IMR-90 (cell line): ENCODE data around the gene TRMT10A. TPM values are rescaled to one million over a fixed set of nuclear protein-coding genes. Genes with fewer than 3 reads are reported as not detected.

ENCODE experiments used
- ATAC-seq: fragments of 200-7000 bp; cut with Tn5 transposase; 2 replicates; pipeline ENCODE4 v1.9.1; 2020; ENCODE audit warnings: low read depth, mild to moderate bottlenecking, moderate library complexity
- BruUV-seq: library from RNA; stranded (reverse); fragments of 400-500 nt; replicated peaks from 2 replicates; lab custom pipeline; 2021; lab: Mats Ljungman, UMichigan
- CTCF ChIA-PET: fragments of 300-600 bp; formaldehyde crosslinking; extraction: SDS; loops from one replicate; lab custom pipeline; 2021; ENCODE audit warnings: antibody characterized with exemption; lab: Yijun Ruan, JAX
- POLR2A ChIA-PET: fragments of 300-600 bp; sonication (Branson Sonifier 250); formaldehyde crosslinking; loops from one replicate; lab custom pipeline; 2022; ENCODE audit warnings: antibody characterized with exemption; ENCODE audit not compliant: unreplicated experiment; lab: Charles Lee
- DNase-seq: peaks from one replicate; pipeline ENCODE4 v3.0.0; 2013
- H2AFZ ChIP-seq: replicated peaks from 2 replicates; pipeline ENCODE3; 2013; ENCODE audit warnings: low read length, mild to moderate bottlenecking; ENCODE audit not compliant: poor library complexity
- H2AK5ac ChIP-seq: 2 replicates; pipeline ENCODE4 v1.6.1; 2013; ENCODE audit warnings: low read depth, low read length, inconsistent platforms
- H2AK9ac ChIP-seq: replicated peaks from 2 replicates; pipeline ENCODE3; 2013; ENCODE audit warnings: mild to moderate bottlenecking, low read depth, low read length, moderate library complexity; ENCODE audit not compliant: poor library complexity
- H2BK120ac ChIP-seq: 2 replicates; pipeline ENCODE4 v1.6.1; 2013; ENCODE audit warnings: low read depth, low read length, inconsistent platforms
- H2BK15ac ChIP-seq: 3 replicates; pipeline ENCODE4 v1.6.1; 2013; ENCODE audit warnings: low read depth, low read length, inconsistent platforms
- H2BK20ac ChIP-seq: 2 replicates; pipeline ENCODE4 v1.6.1; 2013; ENCODE audit warnings: low read depth, mild to moderate bottlenecking, inconsistent platforms, low read length, moderate library complexity
- H2BK5ac ChIP-seq: 2 replicates; pipeline ENCODE4 v1.6.1; 2013; ENCODE audit warnings: mild to moderate bottlenecking, low read depth, low read length, inconsistent platforms; ENCODE audit not compliant: poor library complexity, severe bottlenecking
- H3K14ac ChIP-seq: replicated peaks from 2 replicates; pipeline ENCODE4 v1.6.1; 2013; ENCODE audit warnings: low read depth, low read length, inconsistent platforms
- H3K18ac ChIP-seq: 2 replicates; pipeline ENCODE4 v1.6.1; 2013; ENCODE audit warnings: low read depth, low read length, control low read depth
- H3K23ac ChIP-seq: 2 replicates; pipeline ENCODE4 v1.6.1; 2013; ENCODE audit warnings: low read depth, low read length, inconsistent platforms
- H3K27ac ChIP-seq: 2 replicates; pipeline ENCODE4 v1.5.1; 2013; ENCODE audit warnings: mild to moderate bottlenecking, control low read depth, low read length; ENCODE audit not compliant: insufficient read depth
- H3K27me3 ChIP-seq: 2 replicates; pipeline ENCODE4 v1.6.1; 2013; ENCODE audit warnings: low read length; ENCODE audit not compliant: control insufficient read depth, insufficient read depth
- H3K36me3 ChIP-seq: 2 replicates; pipeline ENCODE4 v1.6.1; 2013; ENCODE audit warnings: low read length, mixed read lengths; ENCODE audit not compliant: control insufficient read depth, insufficient read depth
- H3K4ac ChIP-seq: 2 replicates; pipeline ENCODE4 v1.6.1; 2013; ENCODE audit warnings: low read depth, low read length, inconsistent platforms
- H3K4me1 ChIP-seq: 2 replicates; pipeline ENCODE4 v1.6.1; 2013; ENCODE audit warnings: low read length, mixed read lengths; ENCODE audit not compliant: control insufficient read depth, insufficient read depth
- H3K4me2 ChIP-seq: 2 replicates; pipeline ENCODE4 v1.6.1; 2013; ENCODE audit warnings: low read depth, mild to moderate bottlenecking, control low read depth, low read length, moderate library complexity
- H3K4me3 ChIP-seq: 2 replicates; pipeline ENCODE4 v1.5.1; 2013; ENCODE audit warnings: low read depth, mild to moderate bottlenecking, control low read depth, low read length, moderate library complexity; ENCODE audit not compliant: insufficient read depth
- H3K56ac ChIP-seq: 2 replicates; pipeline ENCODE4 v1.6.1; 2013; ENCODE audit warnings: low read length, inconsistent platforms; ENCODE audit not compliant: insufficient read depth; ENCODE audit errors: extremely low read depth
- H3K79me1 ChIP-seq, 2 experiments: 2 replicates each; pipeline ENCODE4 v1.6.1; 2013; ENCODE audit warnings: low read length in 2 of 2, inconsistent platforms in 1 of 2, low read depth in 1 of 2
- H3K9ac ChIP-seq: 2 replicates; pipeline ENCODE4 v1.6.1; 2013; ENCODE audit warnings: low read depth, low read length, control low read depth
- H3K9me1 ChIP-seq: 2 replicates; pipeline ENCODE4 v1.6.1; 2013; ENCODE audit warnings: low read length, inconsistent platforms; ENCODE audit not compliant: insufficient read depth
- H3K9me3 ChIP-seq: 2 replicates; pipeline ENCODE4 v1.6.1; 2013; ENCODE audit warnings: low read length; ENCODE audit not compliant: control insufficient read depth, insufficient read depth
- H4K20me1 ChIP-seq: 2 replicates; pipeline ENCODE4 v1.6.1; 2013; ENCODE audit warnings: low read length, inconsistent platforms; ENCODE audit not compliant: insufficient read depth
- H4K5ac ChIP-seq: 2 replicates; pipeline ENCODE4 v1.6.1; 2013; ENCODE audit warnings: mild to moderate bottlenecking, low read depth, low read length, control low read depth
- H4K8ac ChIP-seq, 2 experiments: 2 replicates each; pipeline ENCODE4 v1.6.1; 2013; ENCODE audit warnings: low read depth in 2 of 2, low read length in 2 of 2, control low read depth in 1 of 2, inconsistent platforms in 1 of 2
- H4K91ac ChIP-seq: 2 replicates; pipeline ENCODE4 v1.6.1; 2013; ENCODE audit warnings: low read depth, low read length, inconsistent platforms; ENCODE audit not compliant: insufficient read depth
- BHLHE40 ChIP-seq: fragments of 150-350 bp; IDR thresholded peaks from 2 replicates; pipeline ENCODE4 v1.6.1; 2016; ENCODE audit warnings: mild to moderate bottlenecking, low read depth, low read length
- CHD1 ChIP-seq: IDR thresholded peaks from 2 replicates; pipeline ENCODE4 v1.6.1; 2012; ENCODE audit warnings: low read depth, low read length, improper control_type of control experiment
- MAFK ChIP-seq: IDR thresholded peaks from 2 replicates; pipeline ENCODE4 v1.6.1; 2012; ENCODE audit warnings: low read depth, low read length, improper control_type of control experiment
- MXI1 ChIP-seq: IDR thresholded peaks from 2 replicates; pipeline ENCODE4 v1.6.1; 2012; ENCODE audit warnings: low read depth, mild to moderate bottlenecking, low read length, moderate library complexity, borderline replicate concordance
- NFE2L2 ChIP-seq: fragments of 150-350 bp; IDR thresholded peaks from 2 replicates; pipeline ENCODE4 v1.6.1; 2016; ENCODE audit warnings: low read depth, mild to moderate bottlenecking, low read length
- RAD21 ChIP-seq: IDR thresholded peaks from 2 replicates; pipeline ENCODE4 v1.6.1; 2012; ENCODE audit warnings: low read length, improper control_type of control experiment
- RFX5 ChIP-seq: IDR thresholded peaks from 2 replicates; pipeline ENCODE4 v1.8.0; 2012; ENCODE audit warnings: low read depth, mild to moderate bottlenecking, low read length, moderate library complexity
- WGBS, 2 experiments: methylation state at CpG; one replicate each; pipeline versions ENCODE4 v1.1.5 to v1.1.7; 2013; ENCODE audit warnings: missing lambda C conversion rate in 2 of 2; ENCODE audit not compliant: insufficient read length in 1 of 2; ENCODE audit errors: extremely low coverage in 2 of 2; 5-methylcytosine and 5-hydroxymethylcytosine counted together
- dilution Hi-C: fragments of 300-500 bp; cut with HindIII; formaldehyde crosslinking; loops from one replicate; pipeline ENCODE4 v1.14.3; 2018; ENCODE audit warnings: low sequenced_read_pairs; ENCODE audit not compliant: unreplicated experiment
- in situ Hi-C: fragments of 300-500 bp; cut with MboI; formaldehyde crosslinking; loops from 3 replicates; pipeline ENCODE4 v1.14.3; 2019; ENCODE audit warnings: low sequenced_read_pairs, inconsistent platforms, mixed read lengths
- intact Hi-C: fragments of 100-400 bp; cut with micrococcal nuclease; formaldehyde crosslinking; loops from 2 replicates; pipeline ENCODE4 v1.10.0; 2022
- polyA plus RNA-seq, 3 experiments: library from polyadenylated mRNA; depleted of rRNA; stranded (reverse); fragments of >200 nt; gene quantifications; 2 replicates each; pipeline ENCODE4 v1.2.3, GENCODE V29; 2012; ENCODE audit warnings: low replicate concordance in 1 of 3
- total RNA-seq: library from RNA; depleted of rRNA; stranded (reverse); fragments of >200 nt; gene quantifications from 2 replicates; pipeline ENCODE4 v1.2.3, GENCODE V29; 2012
- TF ChIP-seq, protein P1 (sequence below): conservative IDR thresholded peaks from 2 replicates; pipeline ENCODE4 v1.5.1; 2012; ENCODE audit warnings: mild to moderate bottlenecking, low read depth, low read length, improper control_type of control experiment

TRMT10A gene
- total and polyA plus RNA-seq, 2 of the 4 experiments (the other 2 are of a cell fraction) = 3.8 to 4.3 TPM

DNA sequence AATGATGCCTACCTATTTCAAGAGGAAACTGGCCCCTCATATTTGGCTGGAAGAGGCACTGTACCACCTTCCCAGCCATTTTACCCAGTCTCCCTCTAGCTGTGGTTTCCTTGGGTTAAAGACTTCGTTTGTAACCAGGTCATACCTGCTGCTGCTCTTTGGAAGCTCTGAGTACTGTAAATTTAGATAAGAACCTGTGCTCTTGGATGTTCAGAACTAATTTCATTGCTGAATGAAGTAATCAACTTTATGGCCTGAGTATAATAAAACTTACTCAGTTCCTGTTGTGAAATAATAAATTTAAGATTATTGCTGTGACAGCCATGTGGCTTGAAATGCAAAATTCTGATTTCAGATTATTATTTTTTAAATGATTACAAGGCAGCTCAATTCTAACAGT, 23.0 kb upstream of the TRMT10A start:
- dilution Hi-C loops (no loop called here), in situ Hi-C loops (no loop called here), intact Hi-C loops (no loop called here)
- Histone ChIP-seq H3K9ac (no peak overlapping the region), H3K79me1 (no peaks in the 10 kb centered on the region), H3K18ac (no peak overlapping the region), H4K20me1 (no peaks in the 10 kb centered on the region), H3K27ac (no peak overlapping the region), H2BK5ac (no peak overlapping the region), H4K8ac (no peak overlapping the region), H2BK20ac (no peak overlapping the region), H4K5ac (no peak overlapping the region), H3K56ac (no peak overlapping the region), H2BK120ac (no peak overlapping the region), H2AK5ac (no peak overlapping the region), H3K4ac (no peak overlapping the region), H3K14ac (no peak overlapping the region), H3K36me3 (no peaks in the 10 kb centered on the region), H3K9me3 (no peaks in the 10 kb centered on the region), H2AK9ac (no peak overlapping the region), H2BK15ac (no peak overlapping the region), H3K9me1 (no peaks in the 10 kb centered on the region), H3K4me3 (no peak overlapping the region), H3K27me3 (no peaks in the 10 kb centered on the region), H3K4me1 (no peaks in the 10 kb centered on the region), H3K23ac (no peak overlapping the region), H2AFZ (no peak overlapping the region), H3K4me2 (no peak overlapping the region), H4K91ac (no peak overlapping the region)
- no peak for DNase-seq
- no TSS peak for BruUV-seq
- WGBS, 2 experiments = no CpG with 5 or more reads among the region's 1 CpG
- ATAC-seq = no peak
- ChIA-PET POLR2A (no interaction called here), CTCF (no interaction called here)
- no peak for TF ChIP-seq NFE2L2
- no peak for TF ChIP-seq MAFK
- TF ChIP-seq BHLHE40 = no peak
- TF ChIP-seq, protein P1, sequence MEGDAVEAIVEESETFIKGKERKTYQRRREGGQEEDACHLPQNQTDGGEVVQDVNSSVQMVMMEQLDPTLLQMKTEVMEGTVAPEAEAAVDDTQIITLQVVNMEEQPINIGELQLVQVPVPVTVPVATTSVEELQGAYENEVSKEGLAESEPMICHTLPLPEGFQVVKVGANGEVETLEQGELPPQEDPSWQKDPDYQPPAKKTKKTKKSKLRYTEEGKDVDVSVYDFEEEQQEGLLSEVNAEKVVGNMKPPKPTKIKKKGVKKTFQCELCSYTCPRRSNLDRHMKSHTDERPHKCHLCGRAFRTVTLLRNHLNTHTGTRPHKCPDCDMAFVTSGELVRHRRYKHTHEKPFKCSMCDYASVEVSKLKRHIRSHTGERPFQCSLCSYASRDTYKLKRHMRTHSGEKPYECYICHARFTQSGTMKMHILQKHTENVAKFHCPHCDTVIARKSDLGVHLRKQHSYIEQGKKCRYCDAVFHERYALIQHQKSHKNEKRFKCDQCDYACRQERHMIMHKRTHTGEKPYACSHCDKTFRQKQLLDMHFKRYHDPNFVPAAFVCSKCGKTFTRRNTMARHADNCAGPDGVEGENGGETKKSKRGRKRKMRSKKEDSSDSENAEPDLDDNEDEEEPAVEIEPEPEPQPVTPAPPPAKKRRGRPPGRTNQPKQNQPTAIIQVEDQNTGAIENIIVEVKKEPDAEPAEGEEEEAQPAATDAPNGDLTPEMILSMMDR = no peak
- no peak for TF ChIP-seq CHD1
- no peak for TF ChIP-seq RAD21
- TF ChIP-seq RFX5 = no peak
- no peak for TF ChIP-seq MXI1
